Stimulated activated CD4-positive, alpha-beta T cell treated with anti-CD3 and anti-CD28 coated beads, Interleukin-2, amount 100 ng/mL, for 4 hours (primary cell): ENCODE measurements around the gene SPACA4.
"Not testable (repeated sequence)": the region's sequence is repeated elsewhere in the genome, so short reads cannot be mapped to it uniquely, and the experiment has no call there.

Experiments
- DNase-seq: peaks from one replicate; pipeline ENCODE4 v3.0.0-alpha.2; 2020; ENCODE audit warnings: low read depth

SPACA4 gene

DNA sequence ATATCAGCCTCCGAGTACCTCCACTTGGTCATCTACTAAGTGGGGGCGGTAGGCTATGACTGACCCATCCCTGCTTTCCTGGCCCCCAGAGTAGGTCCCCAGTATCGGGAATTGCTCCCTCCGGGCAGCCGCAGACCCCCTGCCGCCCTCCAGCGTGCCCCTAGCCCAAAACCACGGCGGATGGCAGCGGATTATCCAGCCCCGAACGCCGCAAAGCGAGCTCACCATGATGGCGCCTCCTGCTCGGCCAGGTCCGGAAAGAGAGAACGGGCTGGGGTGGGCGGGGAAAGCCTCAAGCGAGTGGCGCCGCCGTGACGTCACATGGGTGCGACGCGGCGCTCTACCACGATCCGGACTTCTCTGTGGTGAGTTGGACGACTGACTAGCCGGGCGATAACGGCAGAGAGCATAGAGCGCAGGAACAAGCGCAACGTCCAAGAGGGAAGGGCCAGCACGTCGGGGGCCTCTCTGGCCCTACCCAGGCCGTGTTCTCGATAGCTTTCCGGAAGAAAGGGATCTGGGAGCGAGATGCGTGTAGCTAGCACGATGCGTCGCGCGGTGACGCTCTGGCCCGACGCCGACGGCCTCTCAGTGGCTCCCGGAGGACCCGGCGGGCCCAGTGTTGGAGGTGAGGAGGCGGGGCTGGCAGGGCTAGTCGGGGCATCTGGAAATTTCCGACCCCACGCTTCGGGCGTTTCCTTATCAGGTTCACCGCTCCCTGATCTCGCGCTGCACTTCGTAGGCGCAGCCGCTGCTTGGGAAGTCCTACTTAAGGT, 12.6 kb downstream of the SPACA4 start, which contains the start of the genes RPL18 and SPHK2:
RPL18 (minus strand) TSS at position 263 of the 776 bp plus-strand sequence; CDS start at position 228, 35 bp downstream.
SPHK2 (plus strand) TSS at position 591 of the 776 bp plus-strand sequence. CDS start 1,009 bp downstream, outside the sequence.
- peak; percentile 93 for DNase-seq

DNA sequence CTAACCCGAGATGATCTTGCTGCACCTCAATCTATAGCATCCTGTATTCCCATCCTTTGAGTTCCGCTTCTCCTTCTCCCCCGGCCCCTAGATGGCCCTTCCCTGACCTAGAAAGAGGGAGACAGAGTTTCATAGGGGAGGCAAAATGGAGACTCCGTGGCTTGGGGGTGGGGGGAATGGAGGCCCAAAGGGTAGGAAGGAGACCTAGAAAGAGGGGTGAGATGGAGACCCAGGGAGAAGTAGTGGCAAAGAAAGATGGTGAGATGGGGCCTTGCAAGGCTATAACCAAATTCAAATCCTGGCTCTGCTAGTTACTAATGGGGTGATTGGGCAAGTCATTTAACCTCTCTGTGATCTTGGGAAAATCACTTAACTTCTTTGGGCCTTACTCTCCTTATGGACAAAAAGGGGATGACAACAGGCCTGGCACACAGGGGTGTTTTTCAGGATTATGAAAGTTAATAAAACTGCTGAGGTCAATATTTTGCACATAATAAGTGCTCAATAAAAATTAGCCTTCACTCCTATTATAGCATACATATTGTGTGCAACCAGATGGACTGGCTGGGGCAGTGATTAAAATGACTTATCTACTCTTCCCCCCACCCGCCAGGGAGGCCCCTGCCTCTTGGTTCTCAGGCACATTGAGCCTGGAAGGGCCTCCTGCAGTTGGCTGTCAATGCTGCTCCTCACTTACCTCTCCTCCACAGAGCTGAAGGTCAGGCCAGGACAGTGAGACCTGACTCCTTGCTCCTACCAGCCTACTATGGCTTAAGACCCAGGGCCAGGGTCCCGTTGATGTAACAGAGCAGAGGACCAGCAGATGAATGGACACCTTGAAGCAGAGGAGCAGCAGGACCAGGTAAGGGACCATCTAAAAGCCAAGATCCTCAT, 13.4 kb downstream of the SPACA4 start:
- DNase-seq = no peak

DNA sequence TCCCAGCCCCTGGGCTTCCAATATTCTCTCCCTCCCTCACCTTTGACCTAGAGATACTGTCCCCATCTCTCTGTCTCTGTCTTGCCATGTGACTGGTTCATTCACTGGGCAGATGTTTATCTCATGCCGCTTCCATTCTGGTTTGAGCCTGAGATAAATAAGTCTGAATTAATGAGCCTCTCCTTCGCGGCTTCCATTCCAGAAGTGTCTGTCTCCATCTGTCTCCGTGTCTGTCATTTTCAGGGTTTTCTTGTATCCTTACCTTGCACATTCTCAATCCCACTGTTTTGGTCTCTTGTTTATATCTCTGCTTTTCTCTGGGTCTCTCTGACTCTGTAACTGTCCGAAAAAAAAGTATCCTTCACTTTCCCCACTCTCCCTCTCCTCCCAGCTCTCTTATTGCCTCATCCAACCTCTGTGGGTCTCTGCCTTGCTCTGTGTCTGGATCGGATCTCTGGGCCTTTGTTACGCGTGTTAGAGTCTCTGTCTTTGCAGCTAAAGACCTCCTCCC, 17.1 kb downstream of the SPACA4 start:
- no peak for DNase-seq

DNA sequence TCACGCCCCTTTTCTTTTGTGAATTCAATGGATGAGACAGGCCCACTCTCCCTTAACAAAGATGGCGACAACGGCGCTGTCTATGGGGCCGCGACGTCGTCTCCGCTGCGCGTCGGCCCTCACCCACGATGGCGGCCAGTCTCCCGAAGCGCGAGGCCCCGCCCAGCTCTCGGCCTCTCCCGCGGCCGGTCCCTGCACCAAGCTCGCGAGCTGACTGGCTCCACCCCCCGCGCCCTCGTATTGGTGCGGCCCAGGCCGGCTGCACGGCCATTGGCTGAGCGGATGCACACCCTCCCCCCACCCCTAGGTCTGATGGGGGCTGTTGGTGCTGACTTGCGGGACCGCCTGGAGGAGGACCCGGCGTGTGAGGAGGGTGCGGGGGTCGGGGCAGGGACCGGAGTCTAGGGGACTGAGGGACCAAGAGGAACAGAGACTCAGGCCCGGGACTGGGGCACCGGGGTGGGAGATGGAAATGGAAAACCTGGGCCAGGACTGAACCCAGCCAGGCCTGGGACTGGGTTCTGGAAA, 17.6 kb downstream of the SPACA4 start:
- peak; percentile 95 for DNase-seq

DNA sequence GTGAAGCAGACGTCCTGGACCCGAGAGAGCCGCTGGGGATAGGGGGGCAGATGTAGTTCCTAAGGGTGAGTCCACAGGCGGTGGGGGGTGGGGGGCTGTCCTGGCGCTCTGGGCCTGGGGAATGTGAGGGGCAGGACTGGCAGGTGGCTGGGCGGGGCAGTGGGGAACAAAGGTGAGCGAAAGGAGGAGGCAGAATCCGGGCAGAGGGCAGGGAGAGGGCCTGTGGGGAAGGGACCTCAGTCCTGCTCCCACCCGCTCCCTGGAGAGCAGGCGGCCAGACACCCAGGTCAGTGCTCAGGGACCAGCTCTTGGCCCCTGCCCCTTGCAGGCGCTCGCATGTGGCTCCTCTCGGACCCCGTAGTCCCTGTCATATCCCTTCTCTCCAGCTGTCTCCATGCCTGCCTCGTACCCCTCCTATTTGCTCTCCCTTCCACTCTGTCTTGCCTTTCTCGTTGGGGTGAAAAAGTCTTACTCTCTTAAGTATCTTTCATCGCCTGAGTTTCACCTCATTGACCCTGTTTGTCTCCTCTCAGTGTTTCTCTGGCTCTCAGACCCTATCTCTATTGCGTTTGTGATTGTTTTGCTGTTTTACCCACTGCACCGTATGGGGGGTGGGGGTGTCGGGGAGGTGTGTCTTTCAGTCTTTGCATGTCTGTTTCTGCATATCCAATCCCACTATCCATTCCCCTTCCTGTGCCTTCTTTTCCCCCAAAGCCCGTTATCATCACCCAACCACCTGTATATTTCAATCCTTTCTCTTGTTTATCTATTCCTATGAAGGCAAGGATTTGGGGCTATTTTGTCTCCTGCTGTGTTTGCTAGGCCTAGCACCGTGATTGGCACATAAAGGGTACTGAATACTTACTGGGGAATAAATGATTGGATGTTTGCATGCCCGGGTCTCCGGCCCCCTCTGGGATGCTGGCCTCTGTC, 18.5 kb downstream of the SPACA4 start:
- no peak for DNase-seq

DNA sequence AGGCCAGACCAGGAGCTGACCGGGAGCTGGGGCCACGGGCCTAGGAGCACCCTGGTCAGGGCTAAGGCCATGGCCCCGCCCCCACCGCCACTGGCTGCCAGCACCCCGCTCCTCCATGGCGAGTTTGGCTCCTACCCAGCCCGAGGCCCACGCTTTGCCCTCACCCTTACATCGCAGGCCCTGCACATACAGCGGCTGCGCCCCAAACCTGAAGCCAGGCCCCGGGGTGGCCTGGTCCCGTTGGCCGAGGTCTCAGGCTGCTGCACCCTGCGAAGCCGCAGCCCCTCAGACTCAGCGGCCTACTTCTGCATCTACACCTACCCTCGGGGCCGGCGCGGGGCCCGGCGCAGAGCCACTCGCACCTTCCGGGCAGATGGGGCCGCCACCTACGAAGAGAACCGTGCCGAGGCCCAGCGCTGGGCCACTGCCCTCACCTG, 19.4 kb downstream of the SPACA4 start:
- DNase-seq = no peak

DNA sequence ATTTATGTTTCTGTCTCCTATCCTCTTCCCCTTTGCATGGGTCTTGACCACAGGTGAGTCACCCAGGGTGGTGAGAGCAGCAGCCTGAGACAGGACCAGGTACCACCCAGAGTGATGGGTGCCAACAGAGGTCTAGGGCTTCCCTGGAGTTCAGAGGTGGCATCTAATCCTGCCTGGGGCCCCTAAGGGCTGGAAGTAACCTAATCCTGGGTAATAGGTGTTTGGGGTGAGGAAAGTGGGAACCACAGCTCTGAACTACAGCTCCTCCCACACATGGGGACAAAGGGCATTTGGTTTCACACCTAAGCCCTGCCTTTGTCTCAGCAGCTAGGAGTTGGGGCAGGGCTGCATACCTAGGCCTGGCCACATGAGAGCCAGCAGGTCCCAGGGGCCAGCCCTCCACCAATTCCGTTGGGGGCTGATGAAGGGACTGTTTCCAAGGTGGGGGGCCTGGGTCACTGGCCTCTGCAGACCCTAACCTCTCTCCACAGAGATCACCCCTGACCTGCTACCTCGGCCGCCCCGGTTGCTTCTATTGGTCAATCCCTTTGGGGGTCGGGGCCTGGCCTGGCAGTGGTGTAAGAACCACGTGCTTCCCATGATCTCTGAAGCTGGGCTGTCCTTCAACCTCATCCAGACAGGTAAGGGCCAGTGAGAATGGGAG, 20.8 kb downstream of the SPACA4 start:
- DNase-seq = no peak

DNA sequence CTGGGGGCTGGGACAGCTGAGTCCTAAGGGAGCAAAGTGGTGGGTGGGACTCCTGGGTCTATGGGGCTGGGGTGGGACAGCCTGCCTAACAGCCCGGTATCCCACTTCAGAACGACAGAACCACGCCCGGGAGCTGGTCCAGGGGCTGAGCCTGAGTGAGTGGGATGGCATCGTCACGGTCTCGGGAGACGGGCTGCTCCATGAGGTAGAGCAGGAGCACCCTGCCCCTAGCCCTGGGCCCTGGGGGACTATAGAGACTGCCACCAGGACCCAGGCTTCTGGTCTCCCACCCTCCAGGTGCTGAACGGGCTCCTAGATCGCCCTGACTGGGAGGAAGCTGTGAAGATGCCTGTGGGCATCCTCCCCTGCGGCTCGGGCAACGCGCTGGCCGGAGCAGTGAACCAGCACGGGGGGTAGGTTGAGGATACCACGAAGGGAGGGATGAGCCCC, 21.3 kb downstream of the SPACA4 start:
- DNase-seq = no peak

DNA sequence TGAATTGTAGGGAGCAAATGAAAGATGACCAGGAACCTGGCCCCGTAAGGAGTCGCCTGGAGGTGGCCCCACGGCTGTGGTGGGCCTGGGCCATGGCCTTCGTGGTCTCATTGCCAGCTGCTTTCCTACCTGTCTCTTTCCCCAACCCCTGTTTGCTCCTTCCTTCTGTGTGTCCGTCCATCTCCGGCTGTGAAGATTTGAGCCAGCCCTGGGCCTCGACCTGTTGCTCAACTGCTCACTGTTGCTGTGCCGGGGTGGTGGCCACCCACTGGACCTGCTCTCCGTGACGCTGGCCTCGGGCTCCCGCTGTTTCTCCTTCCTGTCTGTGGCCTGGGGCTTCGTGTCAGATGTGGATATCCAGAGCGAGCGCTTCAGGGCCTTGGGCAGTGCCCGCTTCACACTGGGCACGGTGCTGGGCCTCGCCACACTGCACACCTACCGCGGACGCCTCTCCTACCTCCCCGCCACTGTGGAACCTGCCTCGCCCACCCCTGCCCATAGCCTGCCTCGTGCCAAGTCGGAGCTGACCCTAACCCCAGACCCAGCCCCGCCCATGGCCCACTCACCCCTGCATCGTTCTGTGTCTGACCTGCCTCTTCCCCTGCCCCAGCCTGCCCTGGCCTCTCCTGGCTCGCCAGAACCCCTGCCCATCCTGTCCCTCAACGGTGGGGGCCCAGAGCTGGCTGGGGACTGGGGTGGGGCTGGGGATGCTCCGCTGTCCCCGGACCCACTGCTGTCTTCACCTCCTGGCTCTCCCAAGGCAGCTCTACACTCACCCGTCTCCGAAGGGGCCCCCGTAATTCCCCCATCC, 22.1 kb downstream of the SPACA4 start:
- no peak for DNase-seq

DNA sequence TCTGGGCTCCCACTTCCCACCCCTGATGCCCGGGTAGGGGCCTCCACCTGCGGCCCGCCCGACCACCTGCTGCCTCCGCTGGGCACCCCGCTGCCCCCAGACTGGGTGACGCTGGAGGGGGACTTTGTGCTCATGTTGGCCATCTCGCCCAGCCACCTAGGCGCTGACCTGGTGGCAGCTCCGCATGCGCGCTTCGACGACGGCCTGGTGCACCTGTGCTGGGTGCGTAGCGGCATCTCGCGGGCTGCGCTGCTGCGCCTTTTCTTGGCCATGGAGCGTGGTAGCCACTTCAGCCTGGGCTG, 22.7 kb downstream of the SPACA4 start:
- DNase-seq = no peak

DNA sequence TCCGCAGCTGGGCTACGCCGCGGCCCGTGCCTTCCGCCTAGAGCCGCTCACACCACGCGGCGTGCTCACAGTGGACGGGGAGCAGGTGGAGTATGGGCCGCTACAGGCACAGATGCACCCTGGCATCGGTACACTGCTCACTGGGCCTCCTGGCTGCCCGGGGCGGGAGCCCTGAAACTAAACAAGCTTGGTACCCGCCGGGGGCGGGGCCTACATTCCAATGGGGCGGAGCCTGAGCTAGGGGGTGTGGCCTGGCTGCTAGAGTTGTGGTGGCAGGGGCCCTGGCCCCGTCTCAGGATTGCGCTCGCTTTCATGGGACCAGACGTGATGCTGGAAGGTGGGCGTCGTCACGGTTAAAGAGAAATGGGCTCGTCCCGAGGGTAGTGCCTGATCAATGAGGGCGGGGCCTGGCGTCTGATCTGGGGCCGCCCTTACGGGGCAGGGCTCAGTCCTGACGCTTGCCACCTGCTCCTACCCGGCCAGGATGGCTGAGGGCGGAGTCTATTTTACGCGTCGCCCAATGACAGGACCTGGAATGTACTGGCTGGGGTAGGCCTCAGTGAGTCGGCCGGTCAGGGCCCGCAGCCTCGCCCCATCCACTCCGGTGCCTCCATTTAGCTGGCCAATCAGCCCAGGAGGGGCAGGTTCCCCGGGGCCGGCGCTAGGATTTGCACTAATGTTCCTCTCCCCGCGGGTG, 23.2 kb downstream of the SPACA4 start:
- no peak for DNase-seq

DNA sequence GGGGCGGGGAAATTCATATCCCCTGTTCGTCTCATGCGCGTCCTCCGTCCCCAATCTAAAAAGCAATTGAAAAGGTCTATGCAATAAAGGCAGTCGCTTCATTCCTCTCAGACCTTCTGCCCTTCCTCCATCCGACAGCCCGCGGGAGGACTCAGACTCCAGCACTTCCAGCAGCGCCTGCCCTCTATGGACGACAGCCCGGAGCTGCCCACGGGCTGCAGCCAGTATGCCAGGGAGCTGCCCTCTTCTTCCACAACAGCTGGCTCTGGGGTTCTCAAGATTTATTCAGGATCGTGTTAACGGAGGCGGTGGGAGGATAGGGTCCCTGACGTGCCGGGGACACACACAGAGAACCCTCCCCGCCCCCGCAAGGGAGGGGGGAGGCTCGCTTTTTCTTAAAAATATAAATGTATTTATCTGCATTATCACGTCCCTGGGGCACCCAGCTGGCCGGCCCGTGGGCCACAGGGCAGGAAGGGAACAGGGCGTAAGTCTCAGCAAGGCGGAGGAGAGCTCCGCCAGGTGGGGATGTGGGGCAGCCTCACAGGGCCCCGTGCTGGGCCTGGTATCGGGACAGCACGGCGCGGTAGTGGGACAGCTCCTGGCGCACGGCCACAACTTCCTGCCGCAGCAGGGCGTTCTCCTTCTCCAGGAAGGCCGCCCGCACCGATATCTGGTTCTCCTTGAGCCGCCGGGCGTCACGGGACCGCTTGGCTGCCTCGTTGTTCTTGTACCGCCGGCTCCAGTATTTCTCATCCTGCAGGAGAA, 23.9 kb downstream of the SPACA4 start:
- DNase-seq = no peak

DNA sequence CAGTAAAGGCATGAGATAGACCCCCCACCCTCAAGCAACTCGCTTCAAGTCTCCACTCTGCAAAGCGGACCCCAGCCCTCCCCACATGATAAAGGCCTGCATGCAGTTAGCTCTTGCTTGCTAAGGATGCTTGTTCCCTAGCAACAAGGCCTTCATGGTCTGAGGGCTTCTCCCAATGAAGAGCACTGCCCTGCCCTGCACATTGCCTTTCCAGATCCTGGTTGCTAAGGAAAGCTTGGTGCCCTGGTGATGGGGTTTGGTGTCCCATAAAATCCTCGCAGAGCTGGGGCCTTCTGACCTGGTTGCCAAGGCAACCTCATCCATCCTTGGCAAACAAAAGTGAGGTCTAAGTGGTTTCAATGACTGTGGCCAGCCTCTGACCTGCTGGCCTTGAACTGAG, 24.7 kb downstream of the SPACA4 start:
- DNase-seq = no peak

DNA sequence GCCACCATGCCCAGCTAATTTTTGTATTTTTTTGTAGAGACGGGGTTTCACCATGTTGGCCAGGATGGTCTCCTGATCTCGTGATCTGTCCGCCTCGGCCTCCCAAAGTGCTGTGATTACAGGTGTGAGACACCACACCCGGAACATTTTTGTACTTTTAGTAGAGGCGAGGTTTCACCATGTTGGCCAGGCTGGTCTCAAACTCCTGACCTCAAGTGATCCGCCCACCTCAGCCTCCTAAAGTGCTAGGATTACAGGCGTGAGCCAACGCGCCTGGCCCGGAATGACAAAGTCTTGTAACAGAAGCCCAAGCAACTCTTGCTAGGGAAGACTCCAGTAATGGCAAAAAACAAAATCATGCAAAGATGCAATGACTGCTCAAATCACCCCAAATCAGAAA, 25.7 kb downstream of the SPACA4 start:
- not testable (repeated sequence) for DNase-seq

DNA sequence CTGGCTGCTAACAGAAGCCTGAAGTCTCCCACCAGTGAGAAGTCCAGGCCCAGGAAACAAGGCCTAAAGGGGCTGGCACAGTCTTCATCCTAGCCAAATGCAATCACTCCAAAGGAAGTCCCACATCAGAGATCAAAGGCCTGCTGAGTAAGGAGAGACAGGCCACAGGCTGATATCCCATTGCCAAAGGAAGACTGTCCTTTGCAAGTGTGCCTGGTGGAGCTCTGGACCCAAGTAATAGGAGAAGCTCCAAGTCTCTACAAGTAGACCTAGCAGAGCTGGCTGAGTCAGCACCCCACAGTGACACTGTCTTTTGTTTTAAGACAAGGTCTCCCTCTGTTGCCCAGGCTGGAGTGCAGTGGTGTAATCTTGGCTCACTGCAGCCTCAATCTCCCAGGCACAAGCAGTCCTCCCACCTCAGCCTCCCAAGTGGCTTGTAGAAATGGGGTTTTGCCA, 26.2 kb downstream of the SPACA4 start:
- DNase-seq = no peak

DNA sequence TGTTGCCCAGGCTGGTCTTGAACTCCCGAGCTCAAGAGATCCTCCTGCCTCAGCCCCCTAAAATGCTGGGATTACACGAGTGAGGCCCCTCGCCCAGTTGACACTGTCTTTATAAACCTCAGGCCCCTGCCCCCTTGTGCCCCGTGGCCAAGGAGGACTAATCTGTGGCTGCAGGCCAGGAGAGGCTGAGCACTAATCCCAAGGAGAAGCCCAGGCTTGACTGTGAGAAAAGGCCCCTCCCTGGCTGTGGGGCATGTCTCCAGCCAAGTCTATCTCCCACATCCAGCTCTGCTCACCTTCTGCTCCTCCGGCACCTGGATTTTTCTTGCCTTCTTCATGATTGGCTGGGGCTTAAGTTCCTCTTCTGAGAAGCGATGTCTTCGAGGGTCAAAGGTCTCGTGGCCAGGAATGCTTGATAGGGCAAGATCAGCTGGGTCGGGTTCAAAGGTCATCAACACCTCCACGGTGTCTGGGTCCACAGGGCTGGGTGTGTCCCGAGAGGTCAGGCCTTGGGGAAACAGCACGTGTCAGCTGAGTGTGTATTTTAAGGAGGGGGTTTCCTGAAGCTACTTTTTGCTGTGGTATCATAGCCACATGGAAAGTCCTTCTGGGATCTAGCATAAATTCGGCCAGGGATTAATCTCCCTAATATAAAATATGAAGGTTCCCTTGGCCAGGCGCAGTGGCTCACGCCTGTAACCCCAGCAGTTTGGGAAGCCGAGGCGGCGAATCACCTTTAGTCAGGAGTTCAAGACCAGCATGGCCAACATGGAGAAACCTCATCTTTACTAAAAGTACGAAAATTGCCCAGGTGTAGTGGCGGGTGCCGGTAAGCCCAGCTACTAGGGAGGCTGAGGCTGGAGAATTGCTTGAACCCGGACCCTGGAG, 26.9 kb downstream of the SPACA4 start:
- DNase-seq = no peak

DNA sequence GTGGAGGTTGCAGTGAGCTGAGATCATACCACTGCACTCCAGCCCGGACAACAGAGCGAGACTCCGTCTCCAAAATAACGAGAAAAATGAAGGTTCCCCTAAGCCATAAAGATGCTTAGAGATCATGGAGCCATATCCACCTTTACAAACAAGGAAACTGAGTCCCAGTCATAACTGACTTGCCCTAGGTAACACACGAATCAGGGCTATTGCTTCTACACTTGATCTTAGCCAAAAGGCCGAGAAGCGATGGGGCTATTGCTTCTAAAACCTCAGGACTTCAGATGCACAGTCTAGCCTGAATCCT, 27.4 kb downstream of the SPACA4 start:
- no peak for DNase-seq
